A673 (cell line): ENCODE measurements around the gene FIBP.

Experiments used
- EZH2 ChIP-seq: fragments of 200-600 bp; sonication (generic); IDR thresholded peaks from 2 replicates; pipeline ENCODE4 v1.6.1; 2017; ENCODE audit warnings: borderline replicate concordance, low read depth, mild to moderate bottlenecking, mixed read lengths, antibody characterized with exemption, low read length; ENCODE audit not compliant: poor library complexity, severe bottlenecking
- TF ChIP-seq, protein P1 (sequence below): fragments of 300-800, 200-600 bp; sonication (generic); conservative IDR thresholded peaks from 2 replicates; pipeline ENCODE4 v1.5.1; 2017; ENCODE audit warnings: low read depth, mild to moderate bottlenecking, antibody characterized with exemption, low read length, moderate library complexity, mixed read lengths

DNA sequence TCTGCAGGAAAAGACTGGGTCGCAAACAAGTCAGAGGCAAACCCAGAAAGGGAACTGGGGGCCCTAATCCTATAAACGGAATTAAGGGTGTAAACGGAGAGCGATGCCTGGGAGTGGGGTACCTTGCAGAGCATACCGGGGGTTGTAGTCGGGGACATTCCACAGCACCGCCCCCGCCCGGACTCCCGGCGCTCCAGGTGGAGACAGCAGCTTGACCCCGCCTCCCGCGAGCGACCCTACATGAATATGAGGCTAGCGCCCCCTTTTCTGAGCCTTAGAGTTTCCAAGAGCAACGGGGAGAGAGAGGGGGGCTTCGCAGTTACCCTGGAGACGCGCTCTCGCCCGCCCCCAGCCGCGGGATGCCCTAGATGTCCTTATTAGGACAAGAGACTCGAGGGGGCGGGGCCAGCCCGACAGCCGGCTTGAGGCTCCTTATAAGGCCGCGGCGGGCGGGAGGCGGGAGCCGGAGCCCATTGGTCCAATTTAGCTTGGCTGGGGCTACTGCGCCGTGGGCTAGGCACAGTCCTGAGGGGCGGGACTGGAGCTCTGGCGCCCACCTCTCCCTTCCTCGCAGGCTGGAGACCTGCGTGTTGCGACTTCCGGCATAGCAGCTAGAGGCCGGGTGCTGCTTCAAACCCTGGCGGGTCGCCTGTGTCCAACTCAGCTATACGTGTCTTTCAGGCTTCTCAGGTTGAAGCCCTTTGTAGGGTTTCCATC, 29.0 kb downstream of the FIBP start:
- TF ChIP-seq, protein P1, sequence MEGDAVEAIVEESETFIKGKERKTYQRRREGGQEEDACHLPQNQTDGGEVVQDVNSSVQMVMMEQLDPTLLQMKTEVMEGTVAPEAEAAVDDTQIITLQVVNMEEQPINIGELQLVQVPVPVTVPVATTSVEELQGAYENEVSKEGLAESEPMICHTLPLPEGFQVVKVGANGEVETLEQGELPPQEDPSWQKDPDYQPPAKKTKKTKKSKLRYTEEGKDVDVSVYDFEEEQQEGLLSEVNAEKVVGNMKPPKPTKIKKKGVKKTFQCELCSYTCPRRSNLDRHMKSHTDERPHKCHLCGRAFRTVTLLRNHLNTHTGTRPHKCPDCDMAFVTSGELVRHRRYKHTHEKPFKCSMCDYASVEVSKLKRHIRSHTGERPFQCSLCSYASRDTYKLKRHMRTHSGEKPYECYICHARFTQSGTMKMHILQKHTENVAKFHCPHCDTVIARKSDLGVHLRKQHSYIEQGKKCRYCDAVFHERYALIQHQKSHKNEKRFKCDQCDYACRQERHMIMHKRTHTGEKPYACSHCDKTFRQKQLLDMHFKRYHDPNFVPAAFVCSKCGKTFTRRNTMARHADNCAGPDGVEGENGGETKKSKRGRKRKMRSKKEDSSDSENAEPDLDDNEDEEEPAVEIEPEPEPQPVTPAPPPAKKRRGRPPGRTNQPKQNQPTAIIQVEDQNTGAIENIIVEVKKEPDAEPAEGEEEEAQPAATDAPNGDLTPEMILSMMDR: peak; percentile 44; the same call in 1 of the 2 replicates
- no peak for TF ChIP-seq EZH2
